GM19438 (cell line): ENCODE data around the gene GALNT1.

Source experiments
- ATAC-seq: cut with Tn5 transposase; IDR thresholded peaks from one replicate; pipeline ENCODE4 v1.9.1; 2021; ENCODE audit warnings: low read depth; ENCODE audit not compliant: unreplicated experiment

GALNT1 gene

GRCh38 chr18:35747894-35748472, 166.4 kb downstream of the GALNT1 start:
- ATAC-seq, result no peak

GRCh38 chr18:35749701-35750100, 168.2 kb downstream of the GALNT1 start:
- no peak for ATAC-seq

- no peak for ATAC-seq
Observed at GRCh38 chr18:35750929-35751328, 169.4 kb downstream of the GALNT1 start.

GRCh38 chr18:35753306-35753910, 171.9 kb downstream of the GALNT1 start:
- ATAC-seq, result no peak

- ATAC-seq, result no peak
Observed at GRCh38 chr18:35754464-35754863, 172.9 kb downstream of the GALNT1 start.

- ATAC-seq, result no peak
Observed at GRCh38 chr18:35755369-35755768, 173.8 kb downstream of the GALNT1 start.

GRCh38 chr18:35756506-35757117, 175.1 kb downstream of the GALNT1 start:
- ATAC-seq, result no peak
